Pancreas (tissue), 10 donors: ENCODE measurements around the gene MMS19. TPM values are rescaled to one million over a fixed set of nuclear protein-coding genes. Genes with fewer than 3 reads are reported as not detected.
"Not testable (repeated sequence)": the region's sequence is repeated elsewhere in the genome, so short reads cannot be mapped to it uniquely, and the experiment has no call there.

Source experiments
- ATAC-seq, 4 donors: fragments of 200-7000 bp; cut with Tn5 transposase; one replicate each; pipeline versions ENCODE4 v1.8.0 to v1.9.1; 2020; ENCODE audit warnings: mild to moderate bottlenecking in 4 of 4, moderate library complexity in 4 of 4
- DNase-seq, 6 donors: peaks; one replicate each; pipeline ENCODE4 v3.0.0-alpha.2; 2020
- FAIRE-seq: peaks from 2 replicates; lab custom pipeline; 2012; peaks lifted over from hg19 to GRCh38; lab: Jason Lieb, UNC
- H3K27ac ChIP-seq, 4 donors: fragments of 200-600 bp; sonication (generic); 1 replicate in 3 of 4; 2 replicates in 1 of 4; pipeline versions ENCODE4 v1.5.0 to v1.8.0; 2020
- H3K27me3 ChIP-seq, 4 donors: fragments of 200-600 bp; one replicate each; pipeline ENCODE4 v1.8.0; 2021
- H3K36me3 ChIP-seq, 3 donors: fragments of 200-600 bp; sonication (generic) in 1 of 3; one replicate each; pipeline versions ENCODE4 v1.5.0 to v1.8.0; 2020 to 2021
- H3K4me1 ChIP-seq, 3 donors: fragments of 200-600 bp; one replicate each; pipeline ENCODE4 v1.8.0; 2021
- H3K4me3 ChIP-seq, 4 donors: fragments of 200-600 bp; sonication (generic) in 2 of 4; one replicate each; pipeline versions ENCODE4 v1.5.0 to v1.8.0; 2020 to 2021
- H3K9me3 ChIP-seq, 4 donors: fragments of 200-600 bp; one replicate each; pipeline ENCODE4 v1.8.0; 2021
- CTCF ChIP-seq, 4 donors: fragments of 200-600 bp; sonication (generic) in 3 of 4; IDR thresholded peaks; one replicate each; pipeline versions ENCODE4 v1.5.0 to v1.8.0; 2021; ENCODE audit warnings: antibody characterized with exemption in 4 of 4
- WGBS, 2 donors: extraction: QIAGEN DNeasy Blood & Tissue Kit; methylation state at CpG; one replicate each; pipeline ENCODE4 v1.1.7; 2013; 5-methylcytosine and 5-hydroxymethylcytosine counted together
- intact Hi-C, 3 donors: fragments of 100-400 bp; cut with DNase I; formaldehyde crosslinking; loops; one replicate each; pipeline versions ENCODE4 v1.11.1 to v1.14.2; 2022
- polyA plus RNA-seq, 2 donors: library from polyadenylated mRNA; stranded (reverse); fragments of 200-250 nt; gene quantifications; one replicate each; pipeline ENCODE4 v1.2.3, GENCODE V29; 2013
- total RNA-seq, 6 donors: library from RNA; stranded (reverse); fragmentation: NEBNext Ultra II Directional in 4 of 6; extraction: Animal tissue kit (Norgen Biotek cat#: 25700) in 4 of 6; gene quantifications; one replicate each; pipeline versions ENCODE4 v1.2.1 to v1.2.4, GENCODE V29; 2021 to 2023
- donor health status: healthy with polysubstance abuse.
- donor health status: DM: no; HTN: no; CAD: no; lungs with moderate emphysema.
- donor health status: DM: no; HTN: no; CAD: no.
- donor health status: control.
- donor health status: control.
- donor health status: Bipolar disorder and iron deficiency.
- donor health status: DM: yes; HTN: yes; CAD: no.
- donor health status: DM: no; HTN: no; CAD: no.
- donor health status: DM: no; HTN: no; CAD: no.
- donor health status: DM: yes; HTN: yes; CAD: no.

Gene MMS19
- total and polyA plus RNA-seq, 8 donors = 18.0 to 65.7 (median 24.6) TPM

DNA sequence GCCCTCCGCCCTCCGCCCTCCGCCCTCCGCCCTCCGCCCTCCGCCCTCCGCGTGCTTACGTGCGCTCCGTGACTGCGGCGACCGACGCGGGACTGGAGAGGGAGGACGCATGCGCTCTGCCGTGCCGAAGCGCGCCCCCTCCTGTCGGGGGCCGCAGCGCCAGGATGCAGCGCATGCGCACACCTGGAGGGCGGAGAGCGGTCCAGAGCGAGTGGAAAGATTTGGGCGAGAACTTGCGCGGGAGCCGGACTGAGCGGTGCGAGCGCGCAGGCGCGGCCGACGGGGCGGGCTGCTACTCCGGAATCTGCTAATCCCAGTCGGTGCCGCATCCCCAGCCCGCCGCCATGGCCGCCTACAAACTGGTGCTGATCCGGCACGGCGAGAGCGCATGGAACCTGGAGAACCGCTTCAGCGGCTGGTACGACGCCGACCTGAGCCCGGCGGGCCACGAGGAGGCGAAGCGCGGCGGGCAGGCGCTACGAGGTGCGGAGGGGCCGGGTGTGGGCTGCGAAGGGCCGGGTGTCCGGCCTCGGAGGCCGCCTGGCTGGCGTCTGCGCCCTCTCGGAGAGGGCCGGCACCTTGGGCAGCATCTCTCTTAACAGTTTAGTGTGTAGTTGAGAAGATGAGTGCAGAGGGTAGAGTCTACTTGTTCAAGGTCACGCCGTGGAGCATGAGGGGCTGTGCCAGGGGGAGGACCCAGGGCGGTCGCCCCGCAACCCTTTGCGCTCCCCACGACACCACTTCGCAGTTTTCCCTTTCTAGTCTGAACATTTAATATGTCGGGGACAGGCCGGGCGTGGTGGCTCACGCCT lies 72.1 kb downstream of the MMS19 start, which contains the start of gene PGAM1:
Gene PGAM1, plus strand, starts transcription at position 228 of the 812 bp plus-strand sequence. Its CDS starts 117 bp downstream, at position 345.
- intact Hi-C loops = no loop called here

GRCh38 chr10:97423757-97424098 lies 74.5 kb downstream of the MMS19 start:
- H3K4me3 ChIP-seq, H3K9me3 ChIP-seq, ATAC-seq, H3K27me3 ChIP-seq, DNase-seq, intact Hi-C loops, FAIRE-seq, H3K36me3 ChIP-seq, H3K27ac ChIP-seq: not testable (repeated sequence)
- 83 to 89% methylated on average over 8 of the region's 8 CpGs for WGBS, 2 donors
- peaks cover 8 to 17% (median 14%) of the 10 kb centered on the region in 3 donors for H3K4me1 ChIP-seq

More for the DNA sequence above, 72.1 kb downstream of the MMS19 start, which contains the start of gene PGAM1:
- H3K36me3 ChIP-seq = peaks cover 0 to 8% (median 2%) of the 10 kb centered on the region in 3 donors
- ATAC-seq = peak; percentile 91 to 97 (median 94)
- no peaks in the 10 kb centered on the region for H3K9me3 ChIP-seq
- WGBS, 2 donors = 1 to 2% methylated on average over 70 to 86 of the region's 90 CpGs
- FAIRE-seq = no peak
- peak; percentile 92 to 99 (median 97) for DNase-seq
- peak within 1 kb of the TSS; percentile 75 to 90 (median 82) for H3K4me3 ChIP-seq
- peak; percentile 15 to 57 (median 40) for TF ChIP-seq CTCF (IDR thresholded peaks at IDR 0.05)
- peaks cover 8 to 17% (median 14%) of the 10 kb centered on the region in 3 donors for H3K4me1 ChIP-seq
- peak within 1 kb of the TSS; percentile 53 to 92 (median 76) for H3K27ac ChIP-seq
- no peaks in the 10 kb centered on the region for H3K27me3 ChIP-seq

DNA sequence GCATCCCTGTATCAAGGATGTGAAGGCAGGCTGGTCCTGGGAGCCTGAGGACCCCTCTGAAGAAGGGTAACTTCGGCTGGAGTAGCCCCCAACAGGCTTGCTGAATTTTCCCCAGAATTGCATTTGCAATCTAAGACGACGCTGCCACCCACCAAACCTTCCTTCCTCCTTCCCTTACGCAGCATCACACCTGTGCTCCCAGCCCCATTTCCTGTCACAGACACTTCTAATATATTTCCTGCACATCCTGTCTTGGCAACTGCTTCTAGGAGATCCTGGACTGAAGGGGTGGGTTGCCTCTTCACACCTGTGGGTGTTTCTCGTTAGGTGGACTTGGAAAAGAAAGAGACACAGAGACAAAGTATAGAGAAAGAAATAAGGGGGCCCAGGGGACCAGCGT lies 81.7 kb downstream of the MMS19 start:
- Histone ChIP-seq H3K27ac (no peak overlapping the region), H3K27me3 (no peaks in the 10 kb centered on the region), H3K4me3 (no peak overlapping the region), H3K4me1 (no peaks in the 10 kb centered on the region), H3K36me3 (no peaks in the 10 kb centered on the region), H3K9me3 (no peaks in the 10 kb centered on the region)
- ATAC-seq (no peak), DNase-seq (peak in 1 of 6 donors; percentile 2), FAIRE-seq (no peak)
- WGBS, 2 donors = 71 to 72% methylated on average over 6 of the region's 6 CpGs
- intact Hi-C loops = no loop called here
- TF ChIP-seq CTCF (IDR thresholded peaks at IDR 0.05) = no peak

GRCh38 chr10:97412891-97413304 lies 85.3 kb downstream of the MMS19 start:
- 80 to 85% methylated on average over 10 of the region's 10 CpGs for WGBS, 2 donors
- Histone ChIP-seq H3K27me3 (no peaks in the 10 kb centered on the region), H3K36me3 (no peaks in the 10 kb centered on the region), H3K4me3 (no peak overlapping the region), H3K4me1 (no peaks in the 10 kb centered on the region), H3K27ac (no peak overlapping the region), H3K9me3 (no peaks in the 10 kb centered on the region)
- intact Hi-C loops = no loop called here
- FAIRE-seq = no peak
- DNase-seq = no peak
- no peak for ATAC-seq
- TF ChIP-seq CTCF (IDR thresholded peaks at IDR 0.05) = no peak

- 47 to 53% methylated on average over 4 of the region's 4 CpGs for WGBS, 2 donors
- Histone ChIP-seq H3K36me3 (no peaks in the 10 kb centered on the region), H3K27ac (no peak overlapping the region), H3K27me3 (no peaks in the 10 kb centered on the region), H3K4me3 (no peak overlapping the region), H3K4me1 (peaks cover 0 to 4% (median 0%) of the 10 kb centered on the region in 3 donors), H3K9me3 (no peaks in the 10 kb centered on the region)
- ATAC-seq (no peak), FAIRE-seq (no peak), DNase-seq (no peak)
- intact Hi-C loops = no loop called here
- TF ChIP-seq CTCF (IDR thresholded peaks at IDR 0.05) = no peak
Measured at GRCh38 chr10:97411406-97411805, 86.8 kb downstream of the MMS19 start.
